KOPT-K1 (cell line): ENCODE results near the gene MTERF4.

Experiments used
- H3K27ac ChIP-seq: fragments of 200-600 bp; sonication (generic); 2 replicates; pipeline ENCODE4 v1.5.1; 2016; ENCODE audit warnings: antibody characterized with exemption, mild to moderate bottlenecking, low read depth, low read length; ENCODE audit not compliant: poor library complexity, severe bottlenecking
- H3K36me3 ChIP-seq: fragments of 200-600 bp; sonication (generic); 2 replicates; pipeline ENCODE4 v1.5.1; 2017; ENCODE audit warnings: antibody characterized with exemption, mild to moderate bottlenecking, low read length, moderate library complexity; ENCODE audit not compliant: insufficient read depth
- H3K9me3 ChIP-seq: fragments of 200-600 bp; sonication (generic); 2 replicates; pipeline ENCODE4 v1.5.1; 2017; ENCODE audit warnings: antibody characterized with exemption, low read length, mild to moderate bottlenecking; ENCODE audit not compliant: insufficient read depth, poor library complexity, severe bottlenecking

The MTERF4 gene

GRCh38 chr2:241138471-241138870, 36.4 kb upstream of the MTERF4 start:
- H3K36me3 ChIP-seq = peaks cover 87% of the 10 kb centered on the region
- H3K9me3 ChIP-seq = no peaks in the 10 kb centered on the region
- no peak overlapping the region for H3K27ac ChIP-seq

- Histone ChIP-seq H3K27ac (no peak overlapping the region), H3K9me3 (no peaks in the 10 kb centered on the region), H3K36me3 (peaks cover 93% of the 10 kb centered on the region)
These were observed 35.4 kb upstream of the MTERF4 start for GRCh38 chr2:241137276-241138190.

GRCh38 chr2:241136661-241137260, 34.7 kb upstream of the MTERF4 start:
- no peak overlapping the region for H3K27ac ChIP-seq
- peaks cover 88% of the 10 kb centered on the region for H3K36me3 ChIP-seq

GRCh38 chr2:241136191-241136590, 34.1 kb upstream of the MTERF4 start:
- Histone ChIP-seq H3K27ac (no peak overlapping the region), H3K9me3 (no peaks in the 10 kb centered on the region), H3K36me3 (peaks cover 90% of the 10 kb centered on the region)

More at GRCh38 chr2:241136661-241137260, 34.7 kb upstream of the MTERF4 start:
- no peaks in the 10 kb centered on the region for H3K9me3 ChIP-seq

GRCh38 chr2:241135737-241136136, 33.6 kb upstream of the MTERF4 start:
- Histone ChIP-seq H3K36me3 (peaks cover 91% of the 10 kb centered on the region), H3K27ac (no peak overlapping the region), H3K9me3 (no peaks in the 10 kb centered on the region)

- Histone ChIP-seq H3K36me3 (peaks cover 91% of the 10 kb centered on the region), H3K27ac (no peak overlapping the region)
These were observed 32.6 kb upstream of the MTERF4 start for GRCh38 chr2:241134711-241135110.

GRCh38 chr2:241133436-241133820, 31.3 kb upstream of the MTERF4 start:
- Histone ChIP-seq H3K9me3 (no peaks in the 10 kb centered on the region), H3K36me3 (peaks cover 91% of the 10 kb centered on the region), H3K27ac (no peak overlapping the region)

More at GRCh38 chr2:241134711-241135110, 32.6 kb upstream of the MTERF4 start:
- no peaks in the 10 kb centered on the region for H3K9me3 ChIP-seq

- Histone ChIP-seq H3K36me3 (peaks cover 87% of the 10 kb centered on the region), H3K27ac (no peak overlapping the region), H3K9me3 (no peaks in the 10 kb centered on the region)
These were observed 30.7 kb upstream of the MTERF4 start for GRCh38 chr2:241132538-241133435.

GRCh38 chr2:241131531-241131930, 29.4 kb upstream of the MTERF4 start:
- Histone ChIP-seq H3K27ac (no peak overlapping the region), H3K36me3 (peaks cover 83% of the 10 kb centered on the region), H3K9me3 (no peaks in the 10 kb centered on the region)

GRCh38 chr2:241130316-241130715, 28.2 kb upstream of the MTERF4 start:
- no peaks in the 10 kb centered on the region for H3K9me3 ChIP-seq
- peaks cover 82% of the 10 kb centered on the region for H3K36me3 ChIP-seq
- H3K27ac ChIP-seq = no peak overlapping the region

GRCh38 chr2:241129086-241129871, 27.2 kb upstream of the MTERF4 start:
- no peak overlapping the region for H3K27ac ChIP-seq
- H3K36me3 ChIP-seq = peaks cover 74% of the 10 kb centered on the region

GRCh38 chr2:241128266-241128665, 26.2 kb upstream of the MTERF4 start:
- Histone ChIP-seq H3K27ac (no peak overlapping the region), H3K9me3 (no peaks in the 10 kb centered on the region), H3K36me3 (peaks cover 74% of the 10 kb centered on the region)

More at GRCh38 chr2:241129086-241129871, 27.2 kb upstream of the MTERF4 start:
- H3K9me3 ChIP-seq = no peaks in the 10 kb centered on the region

GRCh38 chr2:241126771-241127202, 24.7 kb upstream of the MTERF4 start:
- H3K9me3 ChIP-seq = no peaks in the 10 kb centered on the region
- H3K36me3 ChIP-seq = peaks cover 75% of the 10 kb centered on the region
- H3K27ac ChIP-seq = no peak overlapping the region

GRCh38 chr2:241126201-241126611, 24.1 kb upstream of the MTERF4 start:
- H3K9me3 ChIP-seq = no peaks in the 10 kb centered on the region
- peaks cover 76% of the 10 kb centered on the region for H3K36me3 ChIP-seq
- H3K27ac ChIP-seq = no peak overlapping the region
